ENCODE measurements around the gene SPAG8. TPM values are rescaled to one million over a fixed set of nuclear protein-coding genes. Genes with fewer than 3 reads are reported as not detected.

Gene SPAG8
- total and polyA plus RNA-seq, 2 experiments from 2014 or later = 0.45 TPM

DNA sequence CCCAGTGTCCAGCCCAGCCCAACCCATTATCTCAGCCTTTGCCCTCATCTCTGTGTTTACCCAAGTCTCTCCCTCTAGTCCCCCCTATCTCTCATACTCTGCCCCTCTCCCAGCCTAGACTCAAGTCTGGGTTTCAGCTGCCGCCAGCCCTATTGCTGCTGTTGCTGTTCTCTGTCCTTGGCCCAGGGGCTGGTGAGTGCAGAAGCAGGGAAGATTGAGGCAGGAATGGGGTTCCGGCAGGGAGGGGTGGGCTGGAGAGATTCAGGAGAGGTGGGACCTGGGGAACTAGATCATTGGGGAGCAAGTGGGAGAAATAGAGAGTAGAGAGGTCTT, 17.7 kb upstream of the SPAG8 start (continued):
- TF ChIP-seq, protein P1, sequence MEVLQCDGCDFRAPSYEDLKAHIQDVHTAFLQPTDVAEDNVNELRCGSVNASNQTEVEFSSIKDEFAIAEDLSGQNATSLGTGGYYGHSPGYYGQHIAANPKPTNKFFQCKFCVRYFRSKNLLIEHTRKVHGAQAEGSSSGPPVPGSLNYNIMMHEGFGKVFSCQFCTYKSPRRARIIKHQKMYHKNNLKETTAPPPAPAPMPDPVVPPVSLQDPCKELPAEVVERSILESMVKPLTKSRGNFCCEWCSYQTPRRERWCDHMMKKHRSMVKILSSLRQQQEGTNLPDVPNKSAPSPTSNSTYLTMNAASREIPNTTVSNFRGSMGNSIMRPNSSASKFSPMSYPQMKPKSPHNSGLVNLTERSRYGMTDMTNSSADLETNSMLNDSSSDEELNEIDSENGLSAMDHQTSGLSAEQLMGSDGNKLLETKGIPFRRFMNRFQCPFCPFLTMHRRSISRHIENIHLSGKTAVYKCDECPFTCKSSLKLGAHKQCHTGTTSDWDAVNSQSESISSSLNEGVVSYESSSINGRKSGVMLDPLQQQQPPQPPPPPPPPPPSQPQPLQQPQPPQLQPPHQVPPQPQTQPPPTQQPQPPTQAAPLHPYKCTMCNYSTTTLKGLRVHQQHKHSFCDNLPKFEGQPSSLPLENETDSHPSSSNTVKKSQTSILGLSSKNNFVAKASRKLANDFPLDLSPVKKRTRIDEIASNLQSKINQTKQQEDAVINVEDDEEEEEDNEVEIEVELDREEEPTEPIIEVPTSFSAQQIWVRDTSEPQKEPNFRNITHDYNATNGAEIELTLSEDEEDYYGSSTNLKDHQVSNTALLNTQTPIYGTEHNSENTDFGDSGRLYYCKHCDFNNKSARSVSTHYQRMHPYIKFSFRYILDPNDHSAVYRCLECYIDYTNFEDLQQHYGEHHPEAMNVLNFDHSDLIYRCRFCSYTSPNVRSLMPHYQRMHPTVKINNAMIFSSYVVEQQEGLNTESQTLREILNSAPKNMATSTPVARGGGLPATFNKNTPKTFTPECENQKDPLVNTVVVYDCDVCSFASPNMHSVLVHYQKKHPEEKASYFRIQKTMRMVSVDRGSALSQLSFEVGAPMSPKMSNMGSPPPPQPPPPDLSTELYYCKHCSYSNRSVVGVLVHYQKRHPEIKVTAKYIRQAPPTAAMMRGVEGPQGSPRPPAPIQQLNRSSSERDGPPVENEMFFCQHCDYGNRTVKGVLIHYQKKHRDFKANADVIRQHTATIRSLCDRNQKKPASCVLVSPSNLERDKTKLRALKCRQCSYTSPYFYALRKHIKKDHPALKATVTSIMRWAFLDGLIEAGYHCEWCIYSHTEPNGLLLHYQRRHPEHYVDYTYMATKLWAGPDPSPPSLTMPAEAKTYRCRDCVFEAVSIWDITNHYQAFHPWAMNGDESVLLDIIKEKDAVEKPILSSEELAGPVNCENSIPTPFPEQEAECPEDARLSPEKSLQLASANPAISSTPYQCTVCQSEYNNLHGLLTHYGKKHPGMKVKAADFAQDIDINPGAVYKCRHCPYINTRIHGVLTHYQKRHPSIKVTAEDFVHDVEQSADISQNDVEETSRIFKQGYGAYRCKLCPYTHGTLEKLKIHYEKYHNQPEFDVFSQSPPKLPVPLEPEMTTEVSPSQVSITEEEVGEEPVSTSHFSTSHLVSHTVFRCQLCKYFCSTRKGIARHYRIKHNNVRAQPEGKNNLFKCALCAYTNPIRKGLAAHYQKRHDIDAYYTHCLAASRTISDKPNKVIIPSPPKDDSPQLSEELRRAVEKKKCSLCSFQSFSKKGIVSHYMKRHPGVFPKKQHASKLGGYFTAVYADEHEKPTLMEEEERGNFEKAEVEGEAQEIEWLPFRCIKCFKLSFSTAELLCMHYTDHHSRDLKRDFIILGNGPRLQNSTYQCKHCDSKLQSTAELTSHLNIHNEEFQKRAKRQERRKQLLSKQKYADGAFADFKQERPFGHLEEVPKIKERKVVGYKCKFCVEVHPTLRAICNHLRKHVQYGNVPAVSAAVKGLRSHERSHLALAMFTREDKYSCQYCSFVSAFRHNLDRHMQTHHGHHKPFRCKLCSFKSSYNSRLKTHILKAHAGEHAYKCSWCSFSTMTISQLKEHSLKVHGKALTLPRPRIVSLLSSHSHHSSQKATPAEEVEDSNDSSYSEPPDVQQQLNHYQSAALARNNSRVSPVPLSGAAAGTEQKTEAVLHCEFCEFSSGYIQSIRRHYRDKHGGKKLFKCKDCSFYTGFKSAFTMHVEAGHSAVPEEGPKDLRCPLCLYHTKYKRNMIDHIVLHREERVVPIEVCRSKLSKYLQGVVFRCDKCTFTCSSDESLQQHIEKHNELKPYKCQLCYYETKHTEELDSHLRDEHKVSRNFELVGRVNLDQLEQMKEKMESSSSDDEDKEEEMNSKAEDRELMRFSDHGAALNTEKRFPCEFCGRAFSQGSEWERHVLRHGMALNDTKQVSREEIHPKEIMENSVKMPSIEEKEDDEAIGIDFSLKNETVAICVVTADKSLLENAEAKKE (CRISPR knock-in tag; IDR thresholded peaks at IDR 0.05) = no peak
- TF ChIP-seq ZNF331 (CRISPR knock-in tag; IDR thresholded peaks at IDR 0.05; ENCODE audit: low read depth) = no peak
- no peak for TF ChIP-seq STAT1 (IDR thresholded peaks at IDR 0.05; ENCODE audit: unreplicated experiment)
- TF ChIP-seq CREB1 (CRISPR knock-in tag; IDR thresholded peaks at IDR 0.05; ENCODE audit: low read depth) = no peak
- TF ChIP-seq POLR2AphosphoS5 (IDR thresholded peaks at IDR 0.05; ENCODE audit: low read depth) = no peak
- TF ChIP-seq, protein P2, sequence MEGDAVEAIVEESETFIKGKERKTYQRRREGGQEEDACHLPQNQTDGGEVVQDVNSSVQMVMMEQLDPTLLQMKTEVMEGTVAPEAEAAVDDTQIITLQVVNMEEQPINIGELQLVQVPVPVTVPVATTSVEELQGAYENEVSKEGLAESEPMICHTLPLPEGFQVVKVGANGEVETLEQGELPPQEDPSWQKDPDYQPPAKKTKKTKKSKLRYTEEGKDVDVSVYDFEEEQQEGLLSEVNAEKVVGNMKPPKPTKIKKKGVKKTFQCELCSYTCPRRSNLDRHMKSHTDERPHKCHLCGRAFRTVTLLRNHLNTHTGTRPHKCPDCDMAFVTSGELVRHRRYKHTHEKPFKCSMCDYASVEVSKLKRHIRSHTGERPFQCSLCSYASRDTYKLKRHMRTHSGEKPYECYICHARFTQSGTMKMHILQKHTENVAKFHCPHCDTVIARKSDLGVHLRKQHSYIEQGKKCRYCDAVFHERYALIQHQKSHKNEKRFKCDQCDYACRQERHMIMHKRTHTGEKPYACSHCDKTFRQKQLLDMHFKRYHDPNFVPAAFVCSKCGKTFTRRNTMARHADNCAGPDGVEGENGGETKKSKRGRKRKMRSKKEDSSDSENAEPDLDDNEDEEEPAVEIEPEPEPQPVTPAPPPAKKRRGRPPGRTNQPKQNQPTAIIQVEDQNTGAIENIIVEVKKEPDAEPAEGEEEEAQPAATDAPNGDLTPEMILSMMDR (conservative IDR thresholded peaks at IDR 0.05; ENCODE audit: low read depth in 2 of 2) = no peak
- TF ChIP-seq, protein P3, sequence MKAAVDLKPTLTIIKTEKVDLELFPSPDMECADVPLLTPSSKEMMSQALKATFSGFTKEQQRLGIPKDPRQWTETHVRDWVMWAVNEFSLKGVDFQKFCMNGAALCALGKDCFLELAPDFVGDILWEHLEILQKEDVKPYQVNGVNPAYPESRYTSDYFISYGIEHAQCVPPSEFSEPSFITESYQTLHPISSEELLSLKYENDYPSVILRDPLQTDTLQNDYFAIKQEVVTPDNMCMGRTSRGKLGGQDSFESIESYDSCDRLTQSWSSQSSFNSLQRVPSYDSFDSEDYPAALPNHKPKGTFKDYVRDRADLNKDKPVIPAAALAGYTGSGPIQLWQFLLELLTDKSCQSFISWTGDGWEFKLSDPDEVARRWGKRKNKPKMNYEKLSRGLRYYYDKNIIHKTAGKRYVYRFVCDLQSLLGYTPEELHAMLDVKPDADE (IDR thresholded peaks at IDR 0.05) = no peak
- no peak for TF ChIP-seq ZNF114 (CRISPR knock-in tag; IDR thresholded peaks at IDR 0.05)

Measured in GM23338 (cell line).